Testis (tissue), 3 donors: ENCODE data around the gene IFI30. TPM values are rescaled to one million over a fixed set of nuclear protein-coding genes. Genes with fewer than 3 reads are reported as not detected.

Source experiments
- DNase-seq: peaks from one replicate; pipeline ENCODE4 v3.0.0-alpha.2; 2019
- H3K27ac ChIP-seq, 2 donors: fragments of 200-600 bp; sonication (generic); one replicate each; pipeline ENCODE4 v1.5.1; 2019
- H3K27me3 ChIP-seq: fragments of 200-600 bp; sonication (generic); one replicate; pipeline ENCODE4 v1.5.1; 2019
- H3K36me3 ChIP-seq: fragments of 200-600 bp; sonication (generic); one replicate; pipeline ENCODE4 v1.5.1; 2017; ENCODE audit warnings: low read depth; ENCODE audit errors: missing control alignments
- H3K4me1 ChIP-seq: fragments of 200-600 bp; sonication (generic); one replicate; pipeline ENCODE4 v1.5.1; 2019
- H3K4me3 ChIP-seq, 2 donors: fragments of 200-600 bp; sonication (generic); one replicate each; pipeline ENCODE4 v1.5.1; 2017 to 2019
- H3K9me3 ChIP-seq: fragments of 200-600 bp; sonication (generic); one replicate; pipeline ENCODE4 v1.5.1; 2017
- CTCF ChIP-seq, 3 experiments: fragments of 450-650 bp in 2 of 3; fragments of 200-600 bp in 1 of 3; sonication (generic) in 1 of 3; IDR thresholded peaks; one replicate each; pipeline ENCODE4 v1.5.1; 2016 to 2019; ENCODE audit warnings: antibody characterized with exemption in 3 of 3, mild to moderate bottlenecking in 2 of 3, moderate library complexity in 1 of 3
- POLR2A ChIP-seq: fragments of 450-650 bp; IDR thresholded peaks from one replicate; pipeline ENCODE4 v1.6.1; 2017; ENCODE audit warnings: antibody characterized with exemption, mild to moderate bottlenecking, moderate library complexity
- WGBS, 2 donors: methylation state at CpG; one replicate each; pipeline ENCODE4 v1.1.5; 2018; 5-methylcytosine and 5-hydroxymethylcytosine counted together
- intact Hi-C: fragments of 100-400 bp; cut with DNase I; formaldehyde crosslinking; loops from one replicate; pipeline ENCODE4 v1.15.1; 2023; ENCODE audit warnings: low total_unique reads
- polyA plus RNA-seq: library from polyadenylated mRNA; stranded (reverse); fragments of 350-450 nt; fragmentation: Illumina TruSeq; extraction: RNeasy Lipid Tissue Mini Kit (QIAGEN cat#74804); gene quantifications from one replicate; pipeline ENCODE4 v1.2.3, GENCODE V29; 2014; ENCODE audit warnings: low read depth, low replicate concordance; ENCODE audit not compliant: insufficient read depth
- total RNA-seq, 2 donors: library from RNA; depleted of rRNA; stranded (reverse); fragments of >200 nt; gene quantifications; one replicate each; pipeline ENCODE4 v1.2.3, GENCODE V29; 2016

Gene IFI30
- total and polyA plus RNA-seq, 3 donors from 2014 or later = 3.2 to 47.6 (median 7.4) TPM

DNA sequence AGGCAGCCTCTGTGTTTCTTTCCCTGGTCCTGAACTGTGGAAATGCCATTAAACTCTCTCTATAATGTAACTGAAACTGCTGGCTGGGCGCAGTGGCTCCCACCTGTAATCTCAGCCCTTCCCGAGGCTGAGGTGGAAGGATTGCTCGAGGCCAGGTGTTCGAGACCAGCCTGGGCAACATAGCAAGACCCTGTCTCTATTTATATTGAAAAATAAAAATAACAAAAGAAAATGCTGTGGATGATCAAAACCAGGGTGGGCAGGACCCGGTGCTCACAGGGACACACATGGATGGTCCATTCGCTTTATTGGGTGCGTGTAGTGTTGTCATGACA, 22.9 kb downstream of the IFI30 start:
- no peaks in the 10 kb centered on the region for H3K27me3 ChIP-seq
- no peak overlapping the region for H3K4me3 ChIP-seq
- peaks cover 15% of the 10 kb centered on the region for H3K4me1 ChIP-seq
- H3K9me3 ChIP-seq = no peaks in the 10 kb centered on the region
- no peak overlapping the region for H3K27ac ChIP-seq
- DNase-seq = no peak
- intact Hi-C loops = no loop called here
- no peaks in the 10 kb centered on the region for H3K36me3 ChIP-seq
- 90 to 91% methylated on average over 7 of the region's 7 CpGs for WGBS, 2 donors
- no peak for TF ChIP-seq POLR2A
- TF ChIP-seq CTCF (IDR thresholded peaks at IDR 0.05) = no peak

DNA sequence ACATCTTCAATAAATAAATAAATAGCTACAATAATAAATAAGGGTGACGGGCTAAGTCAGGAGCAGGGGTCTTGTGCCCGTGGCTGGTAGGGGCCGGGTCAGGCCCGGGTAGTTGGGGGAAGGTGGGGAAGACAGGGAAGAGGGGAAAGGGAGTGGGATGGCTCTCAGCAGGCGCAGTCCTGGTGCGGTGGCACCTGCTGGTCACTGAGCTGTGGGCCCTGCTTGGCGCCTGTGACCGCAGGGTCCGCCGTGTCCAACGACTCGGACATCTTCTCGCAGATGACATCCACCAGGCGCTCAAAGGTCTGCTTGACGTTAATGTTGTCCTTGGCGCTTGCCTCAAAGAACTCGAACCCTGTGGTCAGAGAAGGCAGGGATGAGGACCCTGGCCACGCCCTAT, 23.7 kb downstream of the IFI30 start:
- Histone ChIP-seq H3K27me3 (no peaks in the 10 kb centered on the region), H3K27ac (no peak overlapping the region), H3K4me1 (peaks cover 15% of the 10 kb centered on the region), H3K4me3 (no peak overlapping the region), H3K36me3 (no peaks in the 10 kb centered on the region), H3K9me3 (no peaks in the 10 kb centered on the region)
- no peak for TF ChIP-seq CTCF (IDR thresholded peaks at IDR 0.05)
- no peak for TF ChIP-seq POLR2A
- DNase-seq = no peak
- 87 to 94% methylated on average over 18 of the region's 18 CpGs for WGBS, 2 donors
- intact Hi-C loops = no loop called here

DNA sequence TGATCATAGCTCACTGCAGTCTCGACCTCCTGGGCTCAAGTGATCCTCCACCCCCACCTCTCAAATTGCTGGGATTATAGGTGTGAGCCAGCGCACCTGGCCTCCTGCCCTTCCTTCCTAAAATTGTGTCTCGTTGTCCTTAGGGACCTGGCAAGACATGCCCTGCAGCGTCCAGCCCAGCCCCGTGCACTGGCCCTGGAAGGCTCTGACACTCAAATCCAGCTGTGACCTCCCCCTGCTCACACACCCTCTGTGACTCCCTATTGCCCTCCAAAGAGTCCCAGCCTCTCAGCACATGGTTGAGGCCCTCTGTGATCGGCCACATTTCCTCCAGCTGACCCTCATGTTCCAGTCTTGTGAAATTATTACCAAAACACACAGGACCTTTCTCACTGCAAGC, 24.3 kb downstream of the IFI30 start:
- no peak for DNase-seq
- Histone ChIP-seq H3K36me3 (no peaks in the 10 kb centered on the region), H3K4me1 (peaks cover 19% of the 10 kb centered on the region), H3K4me3 (no peak overlapping the region), H3K9me3 (no peaks in the 10 kb centered on the region), H3K27ac (no peak overlapping the region), H3K27me3 (no peaks in the 10 kb centered on the region)
- intact Hi-C loops = no loop called here
- WGBS, 2 donors = 71 to 86% methylated on average over 4 to 6 of the region's 6 CpGs
- no peak for TF ChIP-seq POLR2A
- TF ChIP-seq CTCF (IDR thresholded peaks at IDR 0.05) = no peak

DNA sequence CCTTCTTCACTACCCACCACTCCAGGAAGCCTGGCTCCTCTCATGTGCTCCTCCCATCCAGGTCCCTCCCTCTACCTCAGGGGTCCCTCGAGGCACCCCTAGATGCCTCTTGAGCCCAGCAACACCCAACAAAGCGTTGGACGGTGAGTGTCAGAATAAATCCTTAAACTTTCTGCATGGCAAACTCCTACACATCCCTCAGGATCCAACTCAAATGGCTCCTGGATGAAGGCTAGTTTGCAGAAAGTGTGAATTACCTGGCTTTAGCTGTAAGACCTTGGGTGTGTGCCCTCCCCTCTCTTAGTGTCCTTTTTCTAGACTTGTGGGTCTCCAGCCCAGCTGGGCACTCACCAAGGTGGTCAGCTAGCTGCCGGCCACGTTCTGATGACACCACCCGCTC, 24.8 kb downstream of the IFI30 start:
- Histone ChIP-seq H3K27me3 (no peaks in the 10 kb centered on the region), H3K27ac (no peak overlapping the region), H3K4me1 (peaks cover 21% of the 10 kb centered on the region), H3K4me3 (no peak overlapping the region), H3K36me3 (no peaks in the 10 kb centered on the region), H3K9me3 (no peaks in the 10 kb centered on the region)
- TF ChIP-seq POLR2A = no peak
- no peak for TF ChIP-seq CTCF (IDR thresholded peaks at IDR 0.05)
- intact Hi-C loops = no loop called here
- 87 to 96% methylated on average over 6 of the region's 6 CpGs for WGBS, 2 donors
- no peak for DNase-seq

DNA sequence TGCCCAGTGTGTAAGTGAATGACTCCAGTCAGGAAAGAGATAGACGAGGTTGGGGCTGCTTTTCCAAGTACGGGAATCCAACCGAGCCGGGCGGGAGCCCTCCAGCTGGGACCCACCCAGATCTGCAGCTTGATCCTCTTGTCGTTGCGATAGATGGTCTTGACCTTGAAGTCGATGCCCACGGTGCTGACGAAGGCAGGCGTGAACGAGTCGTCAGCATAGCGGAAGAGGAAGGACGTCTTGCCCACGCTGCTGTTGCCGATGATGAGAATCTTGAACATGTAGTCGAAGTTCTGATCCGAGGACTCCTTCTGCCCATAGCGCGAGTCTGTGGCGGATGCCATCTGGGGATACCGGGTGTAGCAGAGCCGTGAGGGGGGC, 28.8 kb downstream of the IFI30 start:
- 47 to 60% methylated on average over 22 to 24 of the region's 24 CpGs for WGBS, 2 donors
- Histone ChIP-seq H3K36me3 (no peaks in the 10 kb centered on the region), H3K4me3 (no peak overlapping the region), H3K27me3 (no peaks in the 10 kb centered on the region), H3K27ac (no peak overlapping the region), H3K4me1 (peaks cover 10% of the 10 kb centered on the region), H3K9me3 (no peaks in the 10 kb centered on the region)
- intact Hi-C loops = no loop called here
- TF ChIP-seq CTCF (IDR thresholded peaks at IDR 0.05) (no peak), POLR2A (no peak)
- DNase-seq = no peak
